Stimulated activated naive CD8-positive, alpha-beta T cell treated with anti-CD3 and anti-CD28 coated beads, Interleukin-15, amount 100 ng/mL, for 72 hours (primary cell): Measurements from ENCODE around the gene SMARCA2.

Experiments
- ATAC-seq: fragments of 150-1000 bp; cut with Tn5 transposase; 2 replicates; pipeline ENCODE4 v1.10.0; 2021; ENCODE audit warnings: mild to moderate bottlenecking, moderate library complexity
- DNase-seq, 2 donors: peaks; one replicate each; pipeline ENCODE4 v3.0.0; 2021 to 2022
- H3K27ac Mint-ChIP-seq, 2 donors: one replicate each; pipeline ENCODE4 v1.8.0; 2022; ENCODE audit warnings: mild to moderate bottlenecking in 2 of 2, mixed read lengths in 2 of 2, moderate library complexity in 2 of 2
- H3K27me3 Mint-ChIP-seq: one replicate; pipeline ENCODE4 v1.8.0; 2022; ENCODE audit warnings: mixed read lengths
- H3K4me1 Mint-ChIP-seq: one replicate; pipeline ENCODE4 v1.8.0; 2022; ENCODE audit warnings: mild to moderate bottlenecking, mixed read lengths
- H3K4me3 Mint-ChIP-seq, 2 donors: one replicate each; pipeline ENCODE4 v1.8.0; 2022; ENCODE audit warnings: mild to moderate bottlenecking in 2 of 2, mixed read lengths in 2 of 2, moderate library complexity in 1 of 2
- H3K9me3 Mint-ChIP-seq, 2 donors: one replicate each; pipeline ENCODE4 v1.8.0; 2022; ENCODE audit warnings: mixed read lengths in 2 of 2

Gene SMARCA2

GRCh38 chr9:2233274-2233673 lies 218.1 kb downstream of the SMARCA2 start:
- peak overlapping the region in 1 of 2 donors; percentile 59 for H3K27ac Mint-ChIP-seq

GRCh38 chr9:2234371-2234893 lies 219.3 kb downstream of the SMARCA2 start:
- H3K4me1 Mint-ChIP-seq = no peaks in the 10 kb centered on the region
- H3K27ac Mint-ChIP-seq = no peak overlapping the region
- peaks cover 7% of the 10 kb centered on the region for H3K27me3 Mint-ChIP-seq
- ATAC-seq (no peak), DNase-seq (no peak)
- no peaks in the 10 kb centered on the region for H3K9me3 Mint-ChIP-seq
- H3K4me3 Mint-ChIP-seq = no peak overlapping the region

More at GRCh38 chr9:2233274-2233673, 218.1 kb downstream of the SMARCA2 start:
- Mint-ChIP-seq H3K4me1 (no peaks in the 10 kb centered on the region), H3K9me3 (no peaks in the 10 kb centered on the region), H3K27me3 (no peaks in the 10 kb centered on the region), H3K4me3 (no peak overlapping the region)
- DNase-seq (no peak), ATAC-seq (no peak)

GRCh38 chr9:2235623-2236022 lies 220.5 kb downstream of the SMARCA2 start:
- Mint-ChIP-seq H3K4me1 (no peaks in the 10 kb centered on the region), H3K9me3 (no peaks in the 10 kb centered on the region), H3K4me3 (no peak overlapping the region), H3K27ac (no peak overlapping the region), H3K27me3 (peaks cover 15% of the 10 kb centered on the region)
- ATAC-seq = no peak
- no peak for DNase-seq

- DNase-seq = no peak
- no peak for ATAC-seq
- Mint-ChIP-seq H3K27ac (no peak overlapping the region), H3K9me3 (no peaks in the 10 kb centered on the region), H3K4me1 (peaks cover 9% of the 10 kb centered on the region), H3K27me3 (peaks cover 26% of the 10 kb centered on the region), H3K4me3 (no peak overlapping the region)
Measured at GRCh38 chr9:2236850-2237249, 221.7 kb downstream of the SMARCA2 start.

- Mint-ChIP-seq H3K27ac (no peak overlapping the region), H3K4me3 (peak overlapping the region; percentile 75 to 82), H3K9me3 (peaks cover 0 to 10% of the 10 kb centered on the region in 2 donors), H3K27me3 (peaks cover 42% of the 10 kb centered on the region), H3K4me1 (peaks cover 22% of the 10 kb centered on the region)
- DNase-seq = no peak
- ATAC-seq = peak; percentile 9
Measured at GRCh38 chr9:2241461-2241835, 226.3 kb downstream of the SMARCA2 start.

GRCh38 chr9:2241836-2242741 lies 226.9 kb downstream of the SMARCA2 start:
- H3K4me3 Mint-ChIP-seq = peak overlapping the region; percentile 75 to 82
- peak; percentile 87 for ATAC-seq

GRCh38 chr9:2242831-2243330 lies 227.7 kb downstream of the SMARCA2 start:
- H3K4me1 Mint-ChIP-seq = peaks cover 22% of the 10 kb centered on the region
- H3K27ac Mint-ChIP-seq = peak overlapping the region; percentile 17 to 30
- no peak for DNase-seq
- peak overlapping the region; percentile 75 to 82 for H3K4me3 Mint-ChIP-seq
- H3K9me3 Mint-ChIP-seq = peaks cover 0 to 10% of the 10 kb centered on the region in 2 donors
- ATAC-seq = no peak
- peaks cover 42% of the 10 kb centered on the region for H3K27me3 Mint-ChIP-seq

More at GRCh38 chr9:2241836-2242741, 226.9 kb downstream of the SMARCA2 start:
- Mint-ChIP-seq H3K9me3 (peaks cover 0 to 10% of the 10 kb centered on the region in 2 donors), H3K27me3 (peaks cover 42% of the 10 kb centered on the region), H3K4me1 (peaks cover 22% of the 10 kb centered on the region), H3K27ac (peak overlapping the region; percentile 52 to 64)
- DNase-seq = peak; percentile 68 to 75
